Measurements from ENCODE around the gene TLE5.
"Not testable (repeated sequence)": the region's sequence is repeated elsewhere in the genome, so short reads cannot be mapped to it uniquely, and the experiment has no call there.

The TLE5 gene

DNA sequence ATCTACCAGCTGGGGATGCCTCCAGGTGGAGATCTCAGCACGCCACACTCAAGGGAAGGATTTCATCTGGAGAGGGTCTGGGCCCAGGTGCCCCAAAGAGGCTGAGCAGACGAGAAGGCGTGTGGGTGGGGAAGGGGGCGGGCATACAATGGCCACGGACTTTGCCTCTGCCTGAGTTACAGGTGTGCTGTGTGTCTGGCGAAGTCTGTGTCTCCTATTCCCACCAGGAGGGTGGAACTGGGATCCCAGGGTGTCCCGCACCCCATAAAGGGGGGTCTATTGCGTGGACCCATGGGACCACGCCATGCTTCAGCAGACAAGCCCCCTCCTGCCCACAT is 36.8 kb downstream of the TLE5 start:
- no peak for DNase-seq (ENCODE audit: low spot score)

DNA sequence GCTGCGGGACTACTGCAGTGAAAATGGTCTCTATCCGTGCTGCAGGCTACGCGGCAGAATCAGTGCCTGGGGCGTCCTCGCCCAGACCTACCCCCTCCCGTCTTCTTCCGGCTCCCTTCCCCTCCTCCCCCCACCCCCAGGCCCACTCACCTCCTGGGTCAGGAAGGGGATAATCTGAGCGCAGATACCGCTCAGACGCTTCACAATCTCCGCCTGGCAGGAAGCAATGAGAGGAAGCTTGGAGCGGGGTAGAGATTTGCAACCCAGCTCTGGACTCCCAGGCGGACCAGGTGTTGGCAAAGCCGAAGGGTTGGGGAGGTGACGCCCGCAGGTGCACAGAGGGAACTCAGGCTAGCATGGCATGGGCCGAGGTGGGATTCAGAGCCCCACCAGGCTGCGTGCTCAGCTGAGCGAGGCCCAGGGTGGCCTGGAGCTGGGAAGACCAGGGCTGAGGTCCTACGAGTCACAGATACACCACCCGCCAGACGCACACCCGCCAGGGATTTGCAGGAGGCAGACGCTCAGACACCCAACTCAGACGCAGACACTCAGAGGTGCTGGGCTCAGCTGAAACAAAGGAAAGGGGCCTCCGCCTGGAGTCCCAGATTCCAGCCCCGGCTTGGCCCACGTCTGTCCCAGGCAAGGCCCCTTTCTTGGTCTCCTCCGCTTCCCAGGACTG is 37.3 kb downstream of the TLE5 start:
- DNase-seq (ENCODE audit: low spot score) = no peak

DNA sequence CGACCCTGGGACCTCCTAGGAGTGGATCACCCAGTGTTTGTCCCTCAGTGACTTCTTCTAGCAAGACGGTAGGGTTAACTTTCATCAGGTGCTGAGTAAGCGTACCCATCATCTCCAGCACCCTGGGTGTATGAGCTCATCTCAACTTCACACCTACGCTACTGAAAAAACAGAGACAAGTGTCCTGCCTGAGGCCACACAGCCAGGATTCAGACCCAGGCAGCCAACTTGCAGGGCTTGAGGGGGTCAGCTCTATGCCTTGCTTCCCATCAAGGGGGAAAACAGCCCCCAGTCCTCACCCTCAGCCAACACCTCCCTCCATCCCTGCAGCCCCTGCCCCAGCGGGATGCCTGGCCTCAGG is 37.8 kb downstream of the TLE5 start:
- no peak for DNase-seq (ENCODE audit: low spot score)

DNA sequence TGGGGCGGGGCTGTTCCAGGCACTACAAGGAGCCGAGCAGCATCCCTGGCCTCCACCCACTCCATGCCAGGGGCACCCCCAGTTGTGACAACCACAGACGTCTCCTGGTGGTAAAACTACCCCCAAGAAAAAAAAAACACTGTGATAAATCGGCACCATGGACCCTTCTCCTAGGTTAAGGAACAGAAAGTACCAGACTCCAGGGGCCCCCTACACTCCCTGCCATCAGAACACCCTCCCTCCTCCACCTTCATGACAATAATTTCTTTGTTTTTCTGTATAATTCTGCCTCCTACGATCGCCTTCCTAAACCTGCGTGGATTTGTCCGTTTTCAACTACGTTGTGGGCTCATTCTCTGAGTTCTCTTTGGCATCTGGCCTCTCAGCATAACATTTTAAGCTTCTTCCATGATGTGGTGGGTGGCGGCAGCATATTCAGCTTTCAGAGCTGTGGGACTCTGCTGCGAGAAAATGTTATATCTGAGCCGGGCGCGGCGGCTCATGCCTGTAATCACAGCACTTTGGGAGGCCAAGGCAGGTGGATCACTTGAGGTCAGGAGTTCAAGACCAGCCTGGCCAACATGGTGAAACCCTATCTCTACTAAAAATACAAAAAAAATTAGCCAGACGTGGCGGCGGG is 41.9 kb downstream of the TLE5 start:
- peak; percentile 29 for DNase-seq (ENCODE audit: low spot score)

DNA sequence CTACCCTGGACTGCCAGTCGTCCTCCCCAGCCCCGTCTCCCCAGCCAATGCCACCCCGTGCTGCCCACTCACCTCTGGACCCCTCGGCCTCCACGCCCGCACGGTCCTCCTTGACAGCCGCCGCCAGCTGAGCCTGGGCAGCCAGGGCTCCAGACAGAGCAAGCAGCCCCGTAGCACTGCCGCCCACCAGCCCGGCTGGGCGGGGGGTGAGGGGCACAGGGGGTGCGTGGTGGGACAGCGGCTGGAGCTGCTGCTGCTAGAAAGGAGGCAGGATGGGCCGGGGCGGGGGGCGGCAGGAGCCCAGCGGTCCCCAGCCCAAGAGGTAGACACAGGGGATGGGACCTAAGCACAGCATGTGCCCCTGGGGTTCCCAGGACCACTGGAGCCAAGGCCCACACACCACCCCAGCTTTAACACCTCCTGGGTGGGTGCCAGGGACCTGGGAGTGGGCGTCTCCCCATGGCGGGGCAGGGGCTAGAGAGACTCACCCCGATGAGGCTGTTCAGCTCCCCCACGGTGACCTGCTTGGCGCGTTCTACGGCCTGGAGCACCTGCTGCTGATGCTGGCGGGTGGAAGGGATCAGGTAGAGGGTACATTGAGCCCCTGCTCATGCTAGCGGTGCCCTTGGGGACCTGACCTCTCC is 43.0 kb downstream of the TLE5 start:
- DNase-seq (ENCODE audit: low spot score) = no peak

DNA sequence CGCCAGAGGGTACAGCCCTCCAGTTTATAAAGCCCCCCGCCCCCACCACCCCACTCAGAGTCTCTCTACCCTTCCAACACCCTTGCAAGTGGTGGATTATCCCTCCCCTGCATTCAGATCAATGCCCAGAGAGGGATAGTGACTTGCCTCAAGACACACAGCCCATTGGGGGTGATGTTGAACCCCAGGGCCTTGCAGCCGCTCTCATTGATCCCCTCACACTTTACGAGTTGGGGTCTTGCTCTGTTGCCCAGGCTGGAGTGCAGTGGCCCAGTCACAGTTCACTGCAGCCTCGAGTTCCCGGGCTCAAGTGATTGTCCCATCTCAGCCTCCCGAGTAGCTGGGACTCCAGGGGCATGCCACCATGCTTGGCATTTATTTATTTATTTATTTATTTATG is 44.4 kb downstream of the TLE5 start:
- DNase-seq (ENCODE audit: low spot score) = no peak

DNA sequence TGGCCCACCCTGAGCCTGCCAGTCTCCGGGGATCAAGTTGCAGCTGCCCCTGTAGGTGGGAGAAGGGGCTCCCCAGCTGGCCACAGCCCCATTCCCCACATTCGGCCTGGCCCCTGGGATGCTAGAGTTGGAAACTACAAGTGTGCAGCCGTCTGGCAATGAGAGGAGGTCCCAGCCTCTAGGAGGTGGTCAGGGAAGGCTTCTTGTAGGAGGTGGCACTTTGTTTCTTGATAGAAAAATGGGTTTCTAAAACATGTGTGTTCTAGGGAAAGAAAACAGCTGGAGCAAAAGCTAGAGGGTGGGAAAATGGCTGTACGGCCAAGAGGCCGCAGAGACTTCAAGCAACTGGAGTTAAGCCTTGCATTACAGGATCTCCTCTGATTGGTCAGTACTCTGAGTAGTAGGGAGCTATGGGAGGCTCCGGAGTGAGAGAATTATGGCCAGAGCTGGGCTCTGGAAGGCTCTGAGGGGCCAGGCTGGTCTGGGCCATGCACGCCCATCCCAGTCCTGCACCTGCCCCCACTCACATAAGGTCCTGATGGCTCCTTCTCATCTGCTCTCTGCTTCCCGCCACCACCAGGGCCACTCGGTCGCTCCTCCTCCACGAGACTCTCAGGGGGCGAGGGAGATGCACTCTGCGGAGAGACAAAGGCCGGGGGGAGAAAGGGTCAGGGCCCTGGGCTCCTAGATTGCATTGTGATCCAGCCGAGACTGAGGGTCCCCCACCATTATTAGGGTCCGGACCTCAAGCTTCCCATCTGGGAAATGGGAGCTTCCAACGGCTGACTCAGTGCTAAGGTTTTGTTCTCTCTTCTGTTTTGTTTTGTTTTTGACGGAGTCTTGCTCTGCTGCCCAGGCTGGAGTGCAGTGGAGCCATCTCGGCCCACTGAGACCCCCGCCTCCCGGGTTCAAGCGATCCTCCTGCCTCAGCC is 46.9 kb downstream of the TLE5 start:
- DNase-seq (ENCODE audit: low spot score) = no peak

DNA sequence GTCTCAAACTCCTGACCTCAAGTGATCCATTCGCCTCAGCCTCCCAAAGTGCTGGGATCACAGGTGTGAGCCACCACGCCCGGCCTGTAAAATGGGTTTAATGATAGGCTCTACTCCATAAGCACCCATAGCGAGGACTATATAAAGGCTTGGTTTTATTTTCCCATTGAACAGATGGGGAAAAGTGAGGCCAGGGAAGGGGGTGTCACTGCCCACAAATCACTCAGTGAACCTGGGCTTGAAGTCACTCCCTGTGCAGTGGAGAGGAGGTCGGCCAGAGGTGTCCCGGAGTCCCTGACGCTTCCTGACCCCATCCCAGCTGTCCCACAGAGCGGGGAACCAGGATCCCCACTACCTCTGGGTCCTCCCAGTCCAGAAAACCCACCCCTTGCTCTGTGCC is 48.2 kb downstream of the TLE5 start:
- DNase-seq (ENCODE audit: low spot score) = no peak

DNA sequence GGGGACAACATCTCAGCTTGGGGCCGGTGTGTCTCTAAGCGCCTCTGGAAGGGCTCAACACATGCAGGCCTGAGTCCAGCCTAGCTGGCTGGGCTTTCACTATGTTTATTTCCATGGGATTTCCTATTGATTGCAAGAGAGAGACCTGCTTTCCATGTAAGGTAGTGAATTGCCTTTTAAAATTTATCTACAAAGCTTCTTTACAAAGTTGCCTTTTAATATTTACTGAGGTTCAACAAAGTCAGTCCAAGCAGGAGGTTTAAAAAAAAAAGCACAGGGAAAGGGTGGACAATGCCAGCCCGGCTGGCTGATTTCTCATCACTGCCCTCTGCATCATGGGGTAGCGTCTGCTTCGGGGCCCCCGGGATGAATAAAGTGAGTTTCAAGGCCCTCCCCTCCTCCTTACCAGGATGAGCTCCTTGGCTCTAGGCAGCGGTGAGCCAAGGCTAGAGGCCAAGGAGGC is 49.0 kb downstream of the TLE5 start:
- DNase-seq (ENCODE audit: low spot score) = no peak

DNA sequence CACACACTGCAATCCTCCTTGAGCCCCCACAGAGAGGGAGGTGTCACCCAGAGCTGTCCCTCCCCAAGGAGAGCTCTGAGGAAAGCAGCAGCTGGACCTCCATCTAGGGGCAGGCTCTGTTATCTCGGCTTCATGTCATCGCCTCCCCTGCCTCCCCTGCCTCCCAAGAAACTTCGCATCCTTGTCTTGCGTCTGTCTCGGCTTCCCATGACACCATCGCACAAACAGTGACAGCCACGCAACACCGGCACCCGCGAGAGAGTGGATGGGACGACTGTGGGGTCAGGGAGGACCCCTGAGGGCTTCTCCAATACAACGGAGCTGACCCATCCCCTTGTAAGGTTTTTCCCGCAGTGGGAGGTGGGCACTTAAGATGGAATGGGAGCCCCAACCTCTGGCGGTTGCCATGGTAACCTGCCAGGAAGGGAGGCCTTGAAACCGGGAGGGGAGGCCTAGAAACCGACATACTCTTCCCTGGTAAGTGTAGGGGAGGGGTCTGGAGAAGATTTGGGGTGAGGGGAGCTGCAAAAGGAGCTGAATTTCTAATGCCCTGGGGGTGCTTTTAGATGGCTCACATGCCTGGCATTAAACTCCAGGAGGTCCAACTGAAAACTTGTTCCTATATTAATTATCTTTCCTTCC is 49.6 kb downstream of the TLE5 start:
- DNase-seq (ENCODE audit: low spot score) = no peak

DNA sequence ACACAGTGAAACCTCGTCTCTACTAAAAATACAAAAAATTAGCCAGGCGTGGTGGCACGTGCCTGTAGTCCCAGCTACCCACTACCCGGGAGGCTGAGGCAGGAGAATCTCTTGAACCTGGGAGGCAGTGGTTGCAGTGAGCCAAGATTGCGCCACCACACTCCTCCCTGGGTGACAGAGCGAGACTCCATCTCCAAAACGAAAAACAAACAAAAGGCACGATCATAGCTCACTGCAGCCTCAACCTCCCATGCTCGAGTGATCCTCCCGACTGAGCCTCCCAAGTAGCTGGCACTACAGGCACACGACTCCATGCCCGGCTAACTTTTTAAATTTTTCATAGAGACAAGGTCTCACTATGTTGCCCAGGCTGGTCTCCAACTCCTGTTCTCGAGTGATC is 50.2 kb downstream of the TLE5 start:
- not testable (repeated sequence) for DNase-seq (ENCODE audit: low spot score)

DNA sequence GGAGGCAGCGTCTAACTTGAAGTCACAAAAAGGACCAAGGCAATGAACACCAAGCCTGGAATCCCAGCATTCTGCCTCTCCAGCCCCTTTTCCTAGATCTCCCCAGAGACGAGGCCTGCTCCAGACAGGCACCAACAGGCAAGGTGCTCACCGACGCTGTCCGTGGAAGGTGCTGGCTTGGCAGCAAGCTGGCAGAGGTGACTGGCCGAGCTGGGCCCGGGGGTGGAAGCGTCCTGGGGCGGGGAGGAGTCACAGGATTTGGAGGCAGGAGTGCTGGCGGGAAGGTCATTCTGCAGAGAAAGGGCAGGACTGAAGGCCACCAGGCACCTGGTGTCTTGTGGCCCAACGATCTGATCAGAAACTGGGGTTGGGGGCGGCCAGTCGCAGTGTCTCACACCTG is 51.4 kb downstream of the TLE5 start:
- DNase-seq (ENCODE audit: low spot score) = no peak

DNA sequence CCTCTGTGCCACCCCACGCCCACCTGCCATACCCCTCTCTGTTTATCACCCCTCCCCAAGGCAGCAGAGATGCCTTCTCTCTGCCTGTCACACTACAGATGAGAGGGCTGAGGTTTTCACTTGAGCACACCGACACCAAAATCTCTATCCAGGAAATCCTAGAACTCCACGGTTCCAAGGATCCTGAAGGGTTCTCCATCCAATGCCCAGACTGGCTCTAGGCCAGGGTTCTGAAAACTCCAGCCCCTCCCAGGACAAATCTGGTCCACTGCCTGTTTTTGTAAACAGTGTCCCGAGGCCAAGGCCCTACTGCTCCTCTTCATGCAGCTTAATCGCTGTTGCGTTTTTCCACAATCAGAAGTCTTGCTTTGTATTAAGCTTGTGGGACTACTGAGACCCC is 53.3 kb downstream of the TLE5 start:
- DNase-seq (ENCODE audit: low spot score) = no peak

DNA sequence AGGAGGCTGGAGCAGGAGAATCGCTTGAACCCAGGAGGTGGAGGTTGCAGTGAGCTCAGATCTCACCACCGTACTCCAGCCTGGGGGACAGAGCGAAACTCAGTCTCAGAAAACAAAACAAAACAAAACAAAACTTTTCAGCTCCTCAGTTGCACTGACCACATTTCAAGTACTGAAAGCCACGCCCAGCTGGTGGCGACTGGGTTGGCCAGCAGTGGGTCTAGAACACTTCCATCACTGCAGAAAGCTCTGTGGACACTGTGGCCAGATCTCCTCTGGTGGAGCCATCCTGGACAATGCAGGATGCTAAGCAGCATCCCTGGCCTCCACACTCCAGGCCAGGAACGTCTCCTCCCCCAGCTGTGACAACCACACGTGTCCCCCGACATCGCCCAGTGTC is 54.3 kb downstream of the TLE5 start:
- DNase-seq (ENCODE audit: low spot score) = no peak

DNA sequence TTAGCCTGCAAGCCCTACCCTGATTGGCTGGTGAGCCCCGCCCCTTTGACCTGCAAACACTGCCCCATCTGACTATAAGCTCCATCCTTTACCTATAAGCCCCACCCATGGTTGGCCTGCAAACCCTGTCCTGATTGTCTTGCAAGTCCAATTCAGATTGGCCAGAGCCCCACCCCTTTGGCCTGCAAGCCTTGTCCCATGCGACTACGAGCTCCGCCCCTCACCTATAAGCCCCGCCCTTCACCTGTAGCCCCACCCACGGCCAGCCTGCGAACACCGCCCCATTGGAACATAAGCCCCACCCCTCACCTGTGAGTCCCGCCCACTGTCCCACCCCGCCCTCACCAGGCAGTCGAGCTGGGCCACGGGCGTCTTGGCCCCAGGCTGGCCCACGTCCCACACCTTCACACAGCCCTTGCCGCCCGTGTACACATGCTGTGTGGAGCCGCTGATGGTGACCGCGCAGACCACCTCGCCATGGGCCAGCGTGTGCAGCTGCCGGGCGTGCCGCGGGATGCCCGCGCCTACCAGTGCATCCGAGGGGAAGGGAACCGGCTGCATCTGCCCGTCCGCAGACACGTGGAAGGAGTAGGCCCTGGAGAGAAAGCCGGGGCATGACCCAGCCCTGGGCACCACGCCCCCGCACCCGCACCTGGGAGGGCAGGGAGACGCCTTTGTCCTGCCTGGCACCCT is 56.1 kb downstream of the TLE5 start:
- DNase-seq (ENCODE audit: low spot score) = no peak

DNA sequence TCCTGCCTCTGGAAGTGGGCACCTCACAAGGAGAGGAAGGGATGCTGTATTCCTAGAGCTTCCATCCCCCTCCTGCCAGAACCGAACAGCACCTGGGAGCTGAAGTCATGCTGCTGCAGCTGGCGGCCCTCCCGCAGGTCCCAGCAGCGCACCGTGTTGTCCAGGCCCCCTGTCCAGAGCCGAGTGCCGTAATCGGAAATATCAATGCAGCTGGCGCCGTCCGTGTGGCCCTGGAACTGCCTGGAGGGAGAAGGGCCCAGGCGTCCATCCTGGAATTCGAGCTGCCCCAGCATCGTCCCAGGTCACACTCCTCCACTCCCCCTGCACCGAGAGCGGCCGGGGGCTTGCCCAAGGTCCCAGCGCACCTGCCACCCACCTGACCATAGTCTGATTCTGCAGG is 57.0 kb downstream of the TLE5 start:
- no peak for DNase-seq (ENCODE audit: low spot score)

DNA sequence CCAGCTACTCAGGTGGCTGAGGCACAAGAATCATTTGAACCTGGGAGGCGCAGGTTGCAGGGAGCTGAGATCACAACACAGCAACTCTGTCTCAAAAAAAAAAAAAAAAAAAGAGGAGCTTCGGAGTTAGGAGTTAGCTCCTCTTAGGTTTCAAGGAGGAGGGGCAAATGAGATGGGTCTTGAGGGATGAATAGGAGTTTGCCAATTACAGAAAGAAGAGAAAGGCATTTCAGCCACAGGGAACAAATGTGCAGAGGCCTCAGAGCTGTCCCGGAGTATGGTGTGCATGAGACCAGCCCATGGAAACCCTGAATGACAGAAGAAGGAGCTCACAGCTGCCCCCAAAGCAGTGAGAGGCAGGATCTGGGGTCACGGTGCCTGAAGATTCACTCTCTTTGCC is 57.8 kb downstream of the TLE5 start:
- DNase-seq (ENCODE audit: low spot score) = no peak

DNA sequence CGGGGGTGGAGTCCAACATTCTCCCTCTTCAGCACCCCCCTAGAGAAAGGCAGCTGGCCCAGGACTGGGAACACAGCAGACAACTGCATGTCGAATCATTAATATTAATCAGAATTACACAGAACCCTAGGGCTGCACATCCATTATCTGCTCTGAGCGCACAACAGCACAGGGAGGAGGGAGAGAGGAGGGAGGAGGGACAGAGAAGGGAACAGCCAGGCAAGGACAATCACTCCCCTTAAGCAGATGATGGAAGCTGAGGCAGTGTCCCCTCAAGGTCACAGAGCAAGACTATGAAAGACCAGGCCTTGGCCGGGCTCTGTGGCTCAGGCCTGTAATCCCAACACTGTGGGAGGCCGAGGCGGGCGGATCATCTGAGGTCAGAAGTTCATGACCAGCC is 59.2 kb downstream of the TLE5 start:
- no peak for DNase-seq (ENCODE audit: low spot score)
